ENCODE data around the gene JAK3. TPM values are rescaled to one million over a fixed set of nuclear protein-coding genes. Genes with fewer than 3 reads are reported as not detected.

The JAK3 gene
- total and polyA plus RNA-seq, 2 of the 13 experiments (the other 11 are each of a cell fraction or from before 2014, with no cell fraction given): 3.4 to 18.6 TPM

DNA sequence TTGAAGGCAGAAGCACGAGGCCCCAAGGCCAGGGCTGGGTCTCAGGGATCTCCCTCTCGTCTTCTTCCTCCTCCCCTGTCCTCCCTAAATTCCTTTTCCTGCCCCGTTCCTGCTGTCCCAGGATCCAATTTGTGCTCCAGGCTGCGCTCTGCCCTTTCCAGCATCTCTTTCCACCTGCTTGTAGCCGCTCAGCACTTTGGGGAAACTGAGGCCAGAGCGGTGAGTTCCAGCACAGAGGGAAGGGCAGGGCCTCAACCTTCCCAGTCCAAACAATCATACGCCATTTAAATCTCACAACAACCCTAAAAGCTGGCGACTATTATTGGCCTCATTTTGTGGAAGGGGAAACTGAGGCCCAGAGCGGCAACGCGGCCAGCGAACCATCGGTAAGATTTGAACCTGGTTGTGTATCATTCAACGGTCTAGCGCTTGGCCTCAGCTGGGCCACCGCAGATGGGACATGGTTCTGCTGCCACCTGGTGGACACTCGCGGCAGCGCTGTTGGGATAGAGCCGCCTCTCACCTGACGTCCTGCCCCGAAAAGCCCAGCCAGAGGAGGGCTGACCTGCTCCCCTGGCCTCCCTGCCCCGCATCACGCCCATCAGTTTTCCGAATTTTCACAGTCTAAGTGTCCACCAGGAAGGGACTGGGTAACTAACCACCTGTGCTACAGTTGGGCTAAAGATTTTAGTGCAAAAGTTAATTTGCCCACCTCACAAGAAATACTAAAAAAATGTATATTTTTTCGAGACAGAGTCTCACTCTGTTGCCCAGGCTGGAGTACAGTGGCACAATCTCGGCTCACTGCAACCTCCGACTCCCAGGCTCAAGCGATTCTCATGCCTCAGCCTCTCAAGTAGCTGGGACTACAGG lies 7.7 kb upstream of the JAK3 start (continued):
- TF ChIP-seq RFXANK (CRISPR knock-in tag; IDR thresholded peaks at IDR 0.05): no peak
- no peak for TF ChIP-seq NONO (IDR thresholded peaks at IDR 0.05)
- no peak for TF ChIP-seq NONO (CRISPR knock-in tag; conservative IDR thresholded peaks at IDR 0.05)
- 0 out of 2 replicates have a peak, but pooled peaks have one; percentile 46 for TF ChIP-seq ZSCAN21 (CRISPR knock-in tag; IDR thresholded peaks at IDR 0.05; ENCODE audit: borderline replicate concordance)
- no peak for TF ChIP-seq ZMAT3 (CRISPR knock-in tag; conservative IDR thresholded peaks at IDR 0.05)
- TF ChIP-seq NR2F1 (CRISPR knock-in tag; IDR thresholded peaks at IDR 0.05): no peak
- peak; percentile 98 for TF ChIP-seq STAG1 (CRISPR knock-in tag; IDR thresholded peaks at IDR 0.05)
- no peak for TF ChIP-seq CREB1 (IDR thresholded peaks at IDR 0.05)
- no peak for TF ChIP-seq CREB1 (CRISPR knock-in tag; IDR thresholded peaks at IDR 0.05)
- TF ChIP-seq ZNF737 (CRISPR knock-in tag; IDR thresholded peaks at IDR 0.05; ENCODE audit: borderline replicate concordance): no peak
- TF ChIP-seq CHD2 (IDR thresholded peaks at IDR 0.05; ENCODE audit: low read depth, low read length): no peak
- 0 out of 2 replicates have a peak, but pooled peaks have one; percentile 7 for TF ChIP-seq FOXA3 (CRISPR knock-in tag; IDR thresholded peaks at IDR 0.05)
- 0 out of 2 replicates have a peak, but pooled peaks have one; percentile 30 for TF ChIP-seq YEATS4 (CRISPR knock-in tag; IDR thresholded peaks at IDR 0.05; ENCODE audit: borderline replicate concordance)
- TF ChIP-seq MAFK (conservative IDR thresholded peaks at IDR 0.05 in 1 of 2, IDR thresholded peaks at IDR 0.05 in 1 of 2; ENCODE audit: low read length in 2 of 2): no peak
- no peak for TF ChIP-seq REST (IDR thresholded peaks at IDR 0.05; ENCODE audit: borderline replicate concordance in 1 of 2, low read depth in 1 of 2, low read length in 2 of 2)
- no peak for TF ChIP-seq ZNF18 (CRISPR knock-in tag; IDR thresholded peaks at IDR 0.05; ENCODE audit: insufficient replicate concordance)
- no peak for TF ChIP-seq ZNF230 (CRISPR knock-in tag; IDR thresholded peaks at IDR 0.05)
- no peak for TF ChIP-seq POGZ (CRISPR knock-in tag; IDR thresholded peaks at IDR 0.05)
- TF ChIP-seq LCORL (IDR thresholded peaks at IDR 0.05): no peak
- TF ChIP-seq LCORL (CRISPR knock-in tag; IDR thresholded peaks at IDR 0.05): peak; percentile 51; the same call in 1 of the 2 replicates
- TF ChIP-seq ZMYM2 (CRISPR knock-in tag; IDR thresholded peaks at IDR 0.05): 0 out of 2 replicates have a peak, but pooled peaks have one; percentile 32
- TF ChIP-seq RNF2 (conservative IDR thresholded peaks at IDR 0.05; ENCODE audit: low read depth): no peak
- TF ChIP-seq ELF4 (CRISPR knock-in tag; IDR thresholded peaks at IDR 0.05; ENCODE audit: borderline replicate concordance): no peak
- no peak for TF ChIP-seq SNRNP70 (IDR thresholded peaks at IDR 0.05; ENCODE audit: low read depth, low read length)
